ENCODE measurements around the gene KPNA1. TPM values are rescaled to one million over a fixed set of nuclear protein-coding genes. Genes with fewer than 3 reads are reported as not detected.
A peak's percentile ranks its signal among the peaks of the same experiment; 100 is the strongest.

The KPNA1 gene
- total and polyA plus RNA-seq, 2 of the 13 experiments (the other 11 are each of a cell fraction or from before 2014, with no cell fraction given) = 15.4 to 30.0 TPM

GRCh38 chr3:122415762-122416654 lies 98.7 kb downstream of the KPNA1 start, which contains the start of gene WDR5B (continued):
- TF ChIP-seq, protein P1, sequence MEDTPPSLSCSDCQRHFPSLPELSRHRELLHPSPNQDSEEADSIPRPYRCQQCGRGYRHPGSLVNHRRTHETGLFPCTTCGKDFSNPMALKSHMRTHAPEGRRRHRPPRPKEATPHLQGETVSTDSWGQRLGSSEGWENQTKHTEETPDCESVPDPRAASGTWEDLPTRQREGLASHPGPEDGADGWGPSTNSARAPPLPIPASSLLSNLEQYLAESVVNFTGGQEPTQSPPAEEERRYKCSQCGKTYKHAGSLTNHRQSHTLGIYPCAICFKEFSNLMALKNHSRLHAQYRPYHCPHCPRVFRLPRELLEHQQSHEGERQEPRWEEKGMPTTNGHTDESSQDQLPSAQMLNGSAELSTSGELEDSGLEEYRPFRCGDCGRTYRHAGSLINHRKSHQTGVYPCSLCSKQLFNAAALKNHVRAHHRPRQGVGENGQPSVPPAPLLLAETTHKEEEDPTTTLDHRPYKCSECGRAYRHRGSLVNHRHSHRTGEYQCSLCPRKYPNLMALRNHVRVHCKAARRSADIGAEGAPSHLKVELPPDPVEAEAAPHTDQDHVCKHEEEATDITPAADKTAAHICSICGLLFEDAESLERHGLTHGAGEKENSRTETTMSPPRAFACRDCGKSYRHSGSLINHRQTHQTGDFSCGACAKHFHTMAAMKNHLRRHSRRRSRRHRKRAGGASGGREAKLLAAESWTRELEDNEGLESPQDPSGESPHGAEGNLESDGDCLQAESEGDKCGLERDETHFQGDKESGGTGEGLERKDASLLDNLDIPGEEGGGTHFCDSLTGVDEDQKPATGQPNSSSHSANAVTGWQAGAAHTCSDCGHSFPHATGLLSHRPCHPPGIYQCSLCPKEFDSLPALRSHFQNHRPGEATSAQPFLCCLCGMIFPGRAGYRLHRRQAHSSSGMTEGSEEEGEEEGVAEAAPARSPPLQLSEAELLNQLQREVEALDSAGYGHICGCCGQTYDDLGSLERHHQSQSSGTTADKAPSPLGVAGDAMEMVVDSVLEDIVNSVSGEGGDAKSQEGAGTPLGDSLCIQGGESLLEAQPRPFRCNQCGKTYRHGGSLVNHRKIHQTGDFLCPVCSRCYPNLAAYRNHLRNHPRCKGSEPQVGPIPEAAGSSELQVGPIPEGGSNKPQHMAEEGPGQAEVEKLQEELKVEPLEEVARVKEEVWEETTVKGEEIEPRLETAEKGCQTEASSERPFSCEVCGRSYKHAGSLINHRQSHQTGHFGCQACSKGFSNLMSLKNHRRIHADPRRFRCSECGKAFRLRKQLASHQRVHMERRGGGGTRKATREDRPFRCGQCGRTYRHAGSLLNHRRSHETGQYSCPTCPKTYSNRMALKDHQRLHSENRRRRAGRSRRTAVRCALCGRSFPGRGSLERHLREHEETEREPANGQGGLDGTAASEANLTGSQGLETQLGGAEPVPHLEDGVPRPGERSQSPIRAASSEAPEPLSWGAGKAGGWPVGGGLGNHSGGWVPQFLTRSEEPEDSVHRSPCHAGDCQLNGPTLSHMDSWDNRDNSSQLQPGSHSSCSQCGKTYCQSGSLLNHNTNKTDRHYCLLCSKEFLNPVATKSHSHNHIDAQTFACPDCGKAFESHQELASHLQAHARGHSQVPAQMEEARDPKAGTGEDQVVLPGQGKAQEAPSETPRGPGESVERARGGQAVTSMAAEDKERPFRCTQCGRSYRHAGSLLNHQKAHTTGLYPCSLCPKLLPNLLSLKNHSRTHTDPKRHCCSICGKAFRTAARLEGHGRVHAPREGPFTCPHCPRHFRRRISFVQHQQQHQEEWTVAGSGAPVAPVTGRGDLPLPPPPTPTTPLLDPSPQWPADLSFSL (CRISPR knock-in tag; IDR thresholded peaks at IDR 0.05) = 0 out of 2 replicates have a peak, but pooled peaks have one; percentile 19
- TF ChIP-seq ZBTB40 (IDR thresholded peaks at IDR 0.05) = no peak
- peak; percentile 59; the same call in 1 of the 2 replicates for TF ChIP-seq ZBTB40 (CRISPR knock-in tag; IDR thresholded peaks at IDR 0.05)
- no peak for TF ChIP-seq KAT2B (IDR thresholded peaks at IDR 0.05; ENCODE audit: borderline replicate concordance, low read depth, low read length)
- TF ChIP-seq ZNF569 (CRISPR knock-in tag; IDR thresholded peaks at IDR 0.05; ENCODE audit: borderline replicate concordance) = no peak
- peak; percentile 41; the same call in 1 of the 2 replicates for TF ChIP-seq UBTF (CRISPR knock-in tag; IDR thresholded peaks at IDR 0.05)
- TF ChIP-seq ZBTB20 (CRISPR knock-in tag; IDR thresholded peaks at IDR 0.05; ENCODE audit: borderline replicate concordance, low read depth) = 0 out of 2 replicates have a peak, but pooled peaks have one; percentile 12
- TF ChIP-seq YEATS2 (CRISPR knock-in tag; IDR thresholded peaks at IDR 0.05; ENCODE audit: borderline replicate concordance) = peak; percentile 97

All from HepG2 (cell line).